Pulmonary artery endothelial cell (primary cell): ENCODE results near the gene CPNE4. TPM values are rescaled to one million over a fixed set of nuclear protein-coding genes. Genes with fewer than 3 reads are reported as not detected.
"Not testable (repeated sequence)": the region's sequence is repeated elsewhere in the genome, so short reads cannot be mapped to it uniquely, and the experiment has no call there.

Experiments
- DNase-seq: peaks from one replicate; pipeline ENCODE4 v3.0.0-alpha.2; 2011; ENCODE audit warnings: low read depth, low spot score
- total RNA-seq: library from RNA; depleted of rRNA; stranded (reverse); fragments of >200 nt; gene quantifications from 2 replicates; pipeline ENCODE4 v1.2.3, GENCODE V29; 2014

CPNE4 gene
- total RNA-seq, 1 donor from 2014 or later: not detected

DNA sequence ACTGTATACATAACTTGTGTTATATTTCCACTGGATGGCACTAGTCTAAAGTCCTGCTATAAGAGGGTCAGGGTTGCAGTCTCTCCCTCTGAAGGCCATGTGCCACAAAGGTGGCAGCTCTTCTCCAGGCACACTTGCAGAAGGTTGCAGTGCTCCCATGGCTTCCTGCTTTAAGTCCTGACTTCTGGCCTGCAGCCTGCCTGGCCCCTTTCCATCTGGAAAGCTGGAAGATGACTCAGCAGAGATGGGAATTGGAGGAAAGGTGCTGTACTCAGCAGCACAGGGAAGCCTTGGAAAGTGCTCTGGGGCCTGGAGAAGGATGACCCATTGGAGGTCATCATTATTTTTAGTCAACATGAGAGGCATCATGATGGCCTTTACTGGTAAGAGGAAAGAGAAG is 491.1 kb downstream of the CPNE4 start:
- peak; percentile 55 for DNase-seq

- no peak for DNase-seq
Measured at GRCh38 chr3:131541288-131541687, 493.5 kb downstream of the CPNE4 start.

DNA sequence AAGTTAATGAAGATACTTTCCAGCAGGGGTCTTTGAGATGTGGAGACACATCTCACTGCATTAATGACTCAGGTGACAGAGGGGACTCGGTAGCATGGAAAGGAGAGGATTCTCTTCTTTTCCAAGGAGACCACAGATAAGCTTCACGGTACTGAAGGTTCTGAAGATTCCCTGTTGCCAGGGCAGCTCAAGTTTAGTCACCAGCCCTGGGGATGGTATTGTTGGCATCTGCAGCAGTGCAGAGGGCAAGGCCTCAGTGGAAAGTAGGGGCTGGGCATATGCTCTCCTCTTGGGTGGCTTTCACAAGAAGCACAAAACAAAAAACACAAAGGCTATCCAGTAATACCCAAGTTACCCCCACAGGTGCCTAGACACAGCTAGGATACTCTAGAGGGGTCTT is 494.0 kb downstream of the CPNE4 start:
- DNase-seq: no peak

- no peak for DNase-seq
Measured at GRCh38 chr3:131540143-131540542, 494.7 kb downstream of the CPNE4 start.

DNA sequence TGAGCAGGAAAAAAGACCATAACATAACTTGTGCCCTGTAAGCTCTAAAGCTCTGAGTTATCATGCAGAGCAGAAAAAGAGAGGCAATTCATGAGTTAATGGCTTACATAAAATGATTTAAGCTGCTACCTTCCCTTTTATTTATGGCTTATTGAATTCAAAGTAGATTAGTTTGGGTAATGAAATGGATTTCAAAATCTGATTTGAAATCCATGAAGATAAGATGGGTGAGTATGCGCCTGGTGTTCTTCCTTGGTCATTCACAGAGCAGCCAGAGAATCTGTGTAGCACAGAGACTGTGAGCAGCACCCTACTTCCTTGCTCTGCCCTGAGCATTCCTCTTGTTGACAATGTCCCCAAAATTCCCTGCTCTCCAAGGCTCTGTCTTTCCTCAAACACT is 495.8 kb downstream of the CPNE4 start:
- no peak for DNase-seq

DNA sequence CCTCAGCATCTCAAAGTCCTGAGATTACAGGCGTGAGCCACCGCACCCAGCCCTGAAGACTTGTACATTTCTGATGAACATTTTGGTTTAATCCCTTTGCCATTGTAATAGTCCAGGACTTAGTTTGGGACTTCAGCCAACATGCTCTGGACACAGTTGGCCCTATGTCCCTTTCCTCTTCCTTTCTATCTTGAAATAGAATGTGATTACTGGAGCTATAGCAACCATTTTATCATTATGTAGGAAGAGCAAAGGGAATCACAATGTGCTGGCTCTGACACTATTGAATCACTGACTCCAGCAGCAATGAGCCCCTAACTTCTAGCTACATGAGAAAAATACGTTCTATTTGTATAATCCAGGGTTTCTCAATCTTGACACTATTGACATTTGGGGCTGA is 497.3 kb downstream of the CPNE4 start:
- DNase-seq: no peak

DNA sequence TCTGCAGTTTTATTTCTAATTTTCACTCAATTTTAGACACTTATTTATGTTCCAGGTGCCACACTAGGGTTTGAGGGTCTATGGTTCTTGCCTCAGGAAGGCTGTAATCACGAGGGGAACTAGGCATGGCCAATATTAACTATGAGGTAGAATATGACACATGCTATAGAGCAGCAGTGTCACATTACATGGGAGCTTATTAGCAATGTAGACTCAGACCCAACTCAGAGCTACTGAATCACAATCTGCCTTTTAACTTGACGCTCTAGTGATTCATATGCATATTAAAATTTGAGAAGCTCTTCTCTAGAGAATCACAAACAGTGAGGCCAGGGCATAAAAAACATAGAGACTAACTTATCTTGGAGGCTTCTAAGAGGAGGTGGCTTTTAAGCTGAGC is 499.2 kb downstream of the CPNE4 start:
- no peak for DNase-seq

- DNase-seq: no peak
Measured at GRCh38 chr3:131535131-131535530, 499.7 kb downstream of the CPNE4 start.

- DNase-seq: no peak
Measured at GRCh38 chr3:131532645-131533044, 502.2 kb downstream of the CPNE4 start.

- DNase-seq: no peak
Measured at GRCh38 chr3:131530843-131531242, 504.0 kb downstream of the CPNE4 start.

GRCh38 chr3:131530388-131530787 is 504.4 kb downstream of the CPNE4 start:
- DNase-seq: no peak

GRCh38 chr3:131526801-131527347 is 507.9 kb downstream of the CPNE4 start:
- DNase-seq: peak; percentile 24

DNA sequence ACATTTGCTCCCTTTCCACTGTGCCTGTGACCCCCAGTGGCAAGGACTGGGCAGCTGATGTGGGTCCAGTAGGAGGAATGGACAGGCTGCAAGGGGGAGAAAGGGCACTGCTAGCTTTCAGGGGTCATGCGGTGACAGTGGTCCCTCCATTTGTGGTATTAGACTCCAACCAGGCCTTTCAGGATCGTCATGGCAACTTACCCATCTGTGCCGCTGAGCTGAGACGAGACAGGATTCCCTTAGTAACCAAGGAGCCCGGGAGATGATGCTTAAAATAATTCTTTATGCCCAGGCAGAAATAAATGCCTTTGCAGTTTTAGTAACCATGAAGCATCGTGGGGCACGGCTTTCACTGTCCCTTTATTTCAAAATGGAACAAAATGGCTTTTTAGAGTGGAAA is 516.1 kb downstream of the CPNE4 start:
- DNase-seq: no peak

GRCh38 chr3:131505421-131505820 is 529.4 kb downstream of the CPNE4 start:
- no peak for DNase-seq

DNA sequence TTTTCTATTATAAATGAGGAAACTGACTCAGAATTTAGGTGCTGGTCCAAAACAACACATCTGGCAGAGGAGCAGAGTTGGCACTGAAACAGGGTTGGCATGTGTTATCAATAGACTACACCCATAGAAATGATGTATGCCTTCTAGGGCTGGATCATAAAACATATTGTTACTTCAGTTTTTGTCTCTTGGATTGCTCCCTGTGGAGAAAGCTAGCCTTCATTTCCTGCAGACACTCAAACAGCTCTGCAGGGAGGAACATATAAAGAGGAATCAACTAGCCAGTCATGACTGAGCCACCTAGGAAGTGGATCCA is 531.5 kb downstream of the CPNE4 start:
- no peak for DNase-seq

GRCh38 chr3:131502530-131503319 is 532.1 kb downstream of the CPNE4 start, which contains the start of gene MRPL3:
MRPL3 (minus strand) TSS chr3:131502971; CDS start chr3:131502821, 150 bp downstream.
- peak; percentile 22 for DNase-seq

GRCh38 chr3:131501949-131502348 is 532.9 kb downstream of the CPNE4 start:
- DNase-seq: no peak

GRCh38 chr3:131494706-131495105 is 540.1 kb downstream of the CPNE4 start:
- DNase-seq: no peak

DNA sequence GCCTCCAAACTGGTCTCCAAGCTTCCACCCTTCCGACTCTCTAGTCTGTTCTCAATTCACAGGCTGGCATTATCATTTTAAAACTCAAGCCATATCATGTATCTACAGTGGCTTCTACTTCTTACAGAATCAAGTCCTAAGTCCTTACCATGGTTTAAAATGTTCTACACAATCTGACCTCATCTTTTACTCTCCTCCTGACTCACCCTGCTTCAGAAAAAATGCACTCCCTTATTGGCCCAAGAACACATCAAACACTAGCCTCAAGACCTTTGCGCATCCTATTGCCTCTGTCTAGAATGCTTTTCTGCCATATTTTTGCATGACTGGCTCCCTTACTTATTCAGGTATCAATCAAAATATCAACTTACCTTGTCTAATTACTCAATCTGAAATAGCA is 543.0 kb downstream of the CPNE4 start:
- no peak for DNase-seq

GRCh38 chr3:131491084-131491483 is 543.7 kb downstream of the CPNE4 start:
- no peak for DNase-seq

- DNase-seq: not testable (repeated sequence)
Measured at GRCh38 chr3:131486545-131486944, 548.3 kb downstream of the CPNE4 start.

DNA sequence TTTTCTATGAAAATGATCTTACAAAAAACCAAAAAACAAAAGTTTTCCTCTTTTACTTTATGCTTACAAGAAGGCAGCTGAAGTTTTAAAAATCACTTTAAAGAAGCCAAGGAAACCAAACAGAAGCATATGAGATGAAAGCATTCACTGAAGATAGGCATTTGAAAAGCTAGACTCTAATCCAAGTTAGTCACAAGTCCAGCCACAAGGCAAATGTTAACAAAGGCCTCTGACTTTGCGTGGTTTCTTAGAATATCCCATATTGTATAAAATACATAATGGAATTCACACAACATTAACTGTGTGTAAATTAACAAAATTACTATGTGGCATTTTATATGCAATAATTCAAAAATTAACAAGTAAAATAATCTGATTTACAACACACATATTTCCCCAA is 549.7 kb downstream of the CPNE4 start:
- DNase-seq: no peak

DNA sequence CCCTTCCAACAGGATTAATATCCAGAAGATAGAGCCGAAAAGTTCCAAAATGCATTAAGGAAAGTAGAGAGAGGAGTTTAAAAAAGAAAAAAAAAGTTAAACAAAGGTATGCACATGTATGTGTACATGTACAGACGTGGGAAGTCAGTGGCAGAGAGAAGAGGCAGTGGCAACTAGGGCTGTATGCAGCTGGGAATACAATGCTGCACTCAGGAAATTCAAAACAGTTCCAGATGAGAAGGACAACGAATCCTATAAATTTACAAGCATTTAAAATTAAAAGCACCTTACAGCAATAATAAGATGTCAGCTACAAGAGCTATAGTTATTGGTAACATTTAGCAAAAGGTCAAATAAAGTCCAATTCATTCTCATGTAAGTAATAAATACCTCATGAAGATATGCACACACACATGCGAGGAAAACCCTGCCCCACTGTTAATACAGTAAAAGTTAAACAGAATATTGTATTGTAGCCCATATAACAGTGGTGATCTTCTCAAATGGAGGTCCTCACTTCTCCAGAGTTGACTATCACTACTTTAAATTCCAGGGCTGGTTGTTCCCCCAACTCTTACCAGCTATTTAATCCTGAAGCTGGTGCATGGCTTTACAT is 550.2 kb downstream of the CPNE4 start:
- no peak for DNase-seq
